NCI-H460 (cell line): ENCODE results near the gene MYNN. TPM values are rescaled to one million over a fixed set of nuclear protein-coding genes. Genes with fewer than 3 reads are reported as not detected.
A peak's percentile ranks its signal among the peaks of the same experiment; 100 is the strongest.
"Not testable (repeated sequence)": the region's sequence is repeated elsewhere in the genome, so short reads cannot be mapped to it uniquely, and the experiment has no call there.

Source experiments
- DNase-seq: peaks from one replicate; pipeline ENCODE4 v3.0.0-alpha.2; 2016; ENCODE audit warnings: low read depth; ENCODE audit errors: extremely low read depth
- polyA plus RNA-seq: library from polyadenylated mRNA; depleted of rRNA; stranded (reverse); fragments of >200 nt; gene quantifications from 2 replicates; pipeline ENCODE4 v1.2.3, GENCODE V29; 2014; cell fraction: nucleus; rRNA removed
- total RNA-seq: library from RNA; depleted of rRNA; stranded (reverse); fragments of >200 nt; shearing (Covaris generic); gene quantifications from 2 replicates; pipeline ENCODE4 v1.2.3, GENCODE V29; 2014; rRNA removed

MYNN gene
- total RNA-seq, result 10.7 and 14.7 TPM in 2 replicates
- 9.4 and 12.3 TPM in 2 replicates for polyA plus RNA-seq

DNA sequence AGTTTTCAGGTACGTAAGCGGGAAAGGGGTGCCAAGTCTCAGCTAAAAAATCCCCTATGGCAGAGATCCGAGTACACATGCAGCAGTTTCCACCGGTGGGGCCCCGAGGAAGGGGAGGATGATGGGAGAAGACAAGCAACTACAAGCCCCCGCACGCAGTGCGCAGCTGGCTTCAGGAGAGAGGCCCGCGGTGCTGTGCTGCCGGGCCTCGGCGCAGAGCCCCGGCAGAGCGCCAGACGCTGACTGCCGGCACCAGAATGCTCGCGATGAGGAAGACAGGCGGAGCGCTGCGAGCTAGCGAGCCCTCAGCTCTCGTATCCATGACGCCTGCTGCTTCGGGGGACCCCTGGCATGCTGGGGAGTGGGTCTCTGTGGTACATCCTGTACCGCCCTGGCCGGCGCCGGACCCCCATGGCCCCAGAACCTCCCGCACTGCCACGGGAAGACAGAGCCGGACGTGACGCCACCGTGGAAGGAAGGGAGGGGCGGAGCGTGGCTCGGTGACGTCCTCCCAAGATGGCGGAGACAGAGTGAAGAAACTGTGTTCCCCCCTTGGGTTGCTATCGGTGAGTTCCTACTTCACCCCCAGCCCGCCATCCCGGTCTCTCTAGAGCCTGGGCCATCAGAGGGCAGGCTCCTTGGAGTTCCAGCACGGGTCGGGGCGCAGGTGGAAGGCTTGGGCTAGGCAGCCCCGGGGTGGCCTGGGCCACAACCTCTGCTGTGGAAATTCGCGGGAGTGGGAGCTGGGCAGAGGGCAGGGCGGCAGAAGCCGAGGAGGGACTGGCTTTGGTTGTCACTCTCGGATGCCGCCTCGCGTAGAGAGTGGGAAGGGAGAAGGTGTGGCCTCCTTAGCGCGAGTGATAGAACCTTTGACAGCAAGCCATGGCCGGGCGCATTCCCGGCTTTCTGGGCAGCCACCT lies at the start of gene MYNN:
TSS of gene MYNN (plus strand) at position 500 of the 920 bp plus-strand sequence. CDS start 900 bp downstream, outside the sequence.
- DNase-seq, result peak; percentile 76

DNA sequence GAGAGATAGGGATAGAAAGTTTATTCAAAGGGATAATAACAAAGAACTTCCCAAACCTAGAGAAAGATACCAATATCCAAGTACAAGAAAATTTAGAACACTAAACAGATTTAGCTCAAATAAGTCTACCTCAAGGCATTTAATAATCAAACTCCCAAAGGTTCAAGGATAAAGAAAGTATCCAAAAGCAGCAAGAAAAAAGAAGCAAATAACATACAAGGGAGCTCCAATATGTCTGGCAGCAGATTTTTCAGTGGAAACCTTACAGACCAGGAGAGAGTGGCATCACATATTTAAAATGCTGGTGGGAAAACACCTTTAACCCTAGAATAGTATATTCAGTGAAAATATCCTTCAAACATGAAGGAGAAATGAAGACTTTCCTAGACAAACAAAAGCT lies 41.3 kb upstream of the MYNN start:
- not testable (repeated sequence) for DNase-seq

DNA sequence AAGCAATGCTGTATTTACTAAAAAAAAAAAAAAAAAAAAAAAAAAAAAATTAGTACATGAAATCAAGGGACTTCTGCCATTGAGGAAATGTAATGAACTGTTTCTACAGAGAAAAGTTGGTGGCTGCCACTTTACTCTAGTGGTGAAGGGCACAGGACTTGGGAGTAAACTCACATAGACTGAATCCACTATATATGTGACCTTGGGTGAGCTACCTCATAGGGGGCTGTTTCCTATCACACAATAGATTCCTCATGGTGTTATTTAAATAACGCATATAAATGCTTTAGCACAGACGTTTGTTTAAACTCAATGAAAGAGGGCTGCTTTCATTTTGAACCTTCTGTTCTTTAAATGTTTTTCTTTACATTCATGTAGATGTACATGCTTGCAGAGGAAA lies 34.1 kb upstream of the MYNN start:
- DNase-seq, result no peak

DNA sequence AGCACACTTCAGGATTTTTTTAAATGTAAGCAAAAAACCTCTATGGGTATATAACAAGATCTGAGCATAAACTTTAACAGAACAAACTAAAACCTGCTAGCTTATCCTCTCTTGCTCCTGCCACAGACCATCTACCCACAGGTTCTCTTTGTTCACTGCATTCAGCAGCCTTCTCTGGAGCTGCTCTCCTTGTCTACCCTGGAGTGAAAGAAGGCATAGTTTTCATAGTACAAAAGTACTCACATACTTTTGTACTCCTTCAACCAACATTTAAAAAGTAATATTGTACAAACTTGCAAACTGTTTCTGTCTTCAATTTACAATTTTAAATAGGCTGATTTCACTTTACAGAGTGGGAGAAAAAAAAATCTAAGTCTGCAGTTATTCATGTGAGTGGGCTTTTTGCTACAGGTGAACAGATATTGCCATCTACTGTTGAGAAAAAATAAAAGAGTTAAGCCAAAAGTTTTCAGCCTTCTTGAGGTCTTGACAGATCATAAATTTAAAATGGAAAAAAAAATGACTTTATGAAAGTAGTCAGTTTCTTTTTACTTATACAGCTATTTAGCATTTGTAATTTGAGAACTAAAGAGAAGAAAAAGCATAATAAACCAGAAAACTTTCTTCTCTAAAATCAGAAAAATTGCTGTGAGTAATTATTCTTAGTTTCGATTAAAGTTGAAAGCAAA lies 28.7 kb upstream of the MYNN start:
- no peak for DNase-seq

DNA sequence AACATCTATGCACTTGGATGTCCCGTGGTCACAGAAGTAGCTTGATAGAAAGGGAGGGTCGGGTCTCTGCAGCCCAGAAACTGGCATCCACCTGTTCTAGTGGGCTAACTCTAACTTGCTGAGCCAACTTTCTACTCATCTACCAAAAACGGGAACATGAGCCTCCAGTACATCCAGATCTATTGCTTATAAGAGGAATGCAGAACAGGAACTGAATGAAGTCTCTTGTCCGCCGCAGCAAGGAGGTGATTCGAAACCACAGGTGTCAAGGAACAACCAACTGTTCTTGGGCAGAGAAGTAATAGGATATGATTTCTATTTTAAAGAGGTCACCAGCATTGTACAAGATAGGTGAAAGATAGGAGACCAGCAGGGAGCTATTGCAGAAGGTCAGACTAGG lies 26.3 kb upstream of the MYNN start:
- DNase-seq, result no peak

DNA sequence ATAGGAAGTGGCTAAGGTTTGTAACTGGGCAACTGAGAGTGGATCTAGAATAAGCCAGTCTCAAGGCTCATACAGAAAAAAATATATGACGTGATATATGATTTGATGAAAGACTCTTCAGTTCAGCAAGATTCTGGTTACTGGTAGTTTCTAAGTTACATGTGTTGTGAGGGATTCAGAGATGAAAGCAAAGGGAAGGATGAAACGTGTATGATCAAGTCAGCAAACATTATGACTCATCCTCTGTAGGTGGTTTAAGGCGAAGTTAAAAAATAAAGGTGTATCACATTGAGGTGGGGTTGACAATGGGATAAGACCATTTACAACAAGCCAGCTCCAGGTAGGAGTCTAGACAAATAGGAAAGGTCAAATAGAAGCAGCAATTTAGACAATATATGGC lies 24.5 kb upstream of the MYNN start:
- no peak for DNase-seq

DNA sequence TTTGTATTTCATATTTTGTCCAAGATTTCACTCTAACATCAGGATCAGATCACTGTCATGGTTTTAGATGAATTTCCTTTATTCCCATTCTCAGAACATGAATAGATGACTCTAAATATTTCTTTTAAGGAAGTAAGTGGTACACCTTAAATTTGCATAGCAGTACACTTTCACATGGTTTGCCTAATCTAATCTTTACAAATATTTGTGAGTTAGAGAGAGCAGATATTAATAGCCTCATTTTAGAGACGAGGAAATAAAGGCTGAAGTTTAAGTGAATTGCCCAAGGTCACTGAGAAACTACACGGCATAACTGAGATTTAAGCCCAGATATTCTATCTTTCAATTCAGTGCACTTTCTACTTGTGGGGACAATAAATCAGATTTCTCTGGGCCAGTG lies 22.5 kb upstream of the MYNN start:
- DNase-seq, result no peak

DNA sequence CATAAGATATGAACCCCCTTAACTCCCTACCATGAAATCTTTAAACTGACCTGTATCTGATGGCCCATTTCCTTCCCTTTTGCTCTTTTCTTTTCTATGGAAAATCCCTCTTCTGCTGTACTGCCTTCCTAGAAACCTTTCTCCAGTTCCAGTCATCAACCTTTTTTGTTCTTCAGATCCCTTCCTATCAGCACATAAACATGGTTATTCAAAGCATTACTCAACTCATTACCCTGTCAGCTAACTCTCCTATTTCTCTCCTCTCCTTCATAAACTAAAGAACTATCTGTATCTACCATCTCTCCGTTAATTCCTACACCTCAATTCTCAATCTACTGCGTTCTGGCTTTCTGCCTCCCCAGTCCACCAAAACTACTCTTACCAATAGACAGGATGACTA lies 21.3 kb upstream of the MYNN start:
- no peak for DNase-seq

DNA sequence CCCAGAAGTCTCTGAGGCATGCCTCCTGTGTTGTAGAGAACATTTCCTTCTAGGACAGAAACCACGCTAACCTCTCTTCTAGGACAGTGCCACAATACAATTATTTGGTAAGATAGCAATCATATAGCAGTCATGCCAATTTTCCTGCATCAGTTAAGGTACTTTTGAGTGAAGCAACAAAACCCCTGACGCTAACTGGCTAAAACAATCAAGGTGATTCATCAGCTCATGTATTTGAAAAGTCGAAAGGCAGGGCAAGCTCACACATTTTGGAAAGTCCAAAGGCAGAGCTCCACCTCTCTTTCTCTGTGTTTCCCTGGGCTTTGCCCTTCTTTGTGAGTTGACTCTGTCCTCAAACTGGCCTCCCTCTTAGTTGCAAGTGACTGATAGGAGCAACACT lies 18.5 kb upstream of the MYNN start:
- no peak for DNase-seq

DNA sequence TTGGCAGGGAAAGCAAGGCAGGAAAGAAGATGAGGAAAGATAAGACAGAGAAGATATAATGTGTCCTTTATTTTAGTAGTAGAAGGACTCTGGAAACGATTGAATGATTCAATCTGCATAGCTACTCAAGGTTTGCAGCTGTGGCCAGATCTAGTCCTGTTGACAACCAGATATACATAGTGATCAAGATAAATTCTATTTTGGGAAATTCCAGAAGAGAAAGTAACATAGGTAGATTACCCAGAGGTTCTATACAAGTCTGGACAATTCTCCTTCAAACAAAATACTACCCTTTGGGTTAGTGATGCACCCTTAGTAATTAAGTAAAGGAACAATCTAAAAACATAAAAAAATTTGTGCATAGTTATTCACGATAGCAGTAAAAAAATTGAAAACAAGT lies 17.7 kb upstream of the MYNN start:
- DNase-seq, result no peak

DNA sequence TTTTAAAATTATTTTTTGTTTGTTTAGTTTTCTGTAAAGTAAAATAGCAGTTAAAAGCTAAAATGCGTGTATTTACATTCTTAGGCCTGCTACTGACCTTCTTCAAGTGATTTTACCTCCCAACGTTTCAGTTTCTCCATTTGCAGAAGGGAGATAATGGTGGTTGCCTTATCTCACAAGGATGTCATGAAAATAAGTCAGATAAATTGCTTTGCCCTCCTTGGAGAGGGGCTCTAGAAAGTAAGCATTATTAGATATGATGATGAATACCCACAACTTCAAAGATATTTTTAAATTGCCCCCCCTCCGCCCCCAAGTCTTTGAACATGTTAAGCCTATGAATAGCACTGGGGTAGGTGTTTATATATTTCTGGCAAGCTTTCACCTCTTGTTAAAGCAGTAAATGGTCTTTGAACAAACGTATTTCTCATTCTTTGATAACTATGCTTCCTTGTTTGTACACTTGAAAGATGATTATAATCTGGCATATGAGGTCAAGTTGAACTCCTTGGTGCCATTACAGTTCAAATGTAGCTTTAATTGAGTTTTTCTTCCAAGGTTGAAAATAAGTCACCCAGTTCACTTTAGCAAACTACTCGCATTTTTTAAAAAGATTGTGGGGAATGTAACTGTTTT lies 14.7 kb upstream of the MYNN start:
- no peak for DNase-seq

DNA sequence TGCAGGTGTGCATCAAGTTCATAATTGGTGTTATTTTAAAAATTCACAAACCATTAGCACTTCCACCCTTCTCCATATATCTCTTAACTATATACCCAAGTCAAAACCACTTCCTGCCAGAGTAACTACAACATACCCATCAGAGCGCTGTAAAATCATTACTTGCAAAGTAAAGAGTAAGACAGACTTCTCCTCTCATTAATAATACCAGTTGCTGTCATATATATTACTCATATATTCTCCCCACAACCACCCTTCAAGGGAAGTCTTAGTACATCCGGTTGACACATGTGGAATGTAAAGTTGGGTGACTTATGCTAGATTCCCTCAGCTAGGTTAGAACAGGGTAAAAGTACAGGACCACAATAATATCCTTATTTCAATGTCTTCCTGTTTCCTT lies 13.9 kb upstream of the MYNN start:
- DNase-seq, result no peak

DNA sequence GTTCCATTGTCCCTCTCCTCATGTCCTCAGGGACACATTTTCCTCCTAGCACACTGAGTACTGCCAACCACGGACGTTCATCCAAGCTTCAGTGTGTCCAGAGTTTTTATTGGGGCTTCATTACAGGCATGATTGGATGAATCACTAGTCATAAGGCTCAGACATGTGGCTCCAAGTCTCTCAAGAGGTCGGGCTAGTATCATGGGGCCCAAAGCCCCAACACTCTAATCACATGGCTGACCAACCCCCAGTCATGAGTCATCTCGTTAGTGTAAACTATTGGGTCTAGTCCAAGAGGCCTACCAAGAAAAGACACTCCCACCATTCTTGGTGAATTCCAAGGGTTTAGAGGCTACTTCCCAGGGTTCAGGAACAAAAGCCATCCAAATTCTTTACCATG lies 12.7 kb upstream of the MYNN start:
- DNase-seq, result no peak

DNA sequence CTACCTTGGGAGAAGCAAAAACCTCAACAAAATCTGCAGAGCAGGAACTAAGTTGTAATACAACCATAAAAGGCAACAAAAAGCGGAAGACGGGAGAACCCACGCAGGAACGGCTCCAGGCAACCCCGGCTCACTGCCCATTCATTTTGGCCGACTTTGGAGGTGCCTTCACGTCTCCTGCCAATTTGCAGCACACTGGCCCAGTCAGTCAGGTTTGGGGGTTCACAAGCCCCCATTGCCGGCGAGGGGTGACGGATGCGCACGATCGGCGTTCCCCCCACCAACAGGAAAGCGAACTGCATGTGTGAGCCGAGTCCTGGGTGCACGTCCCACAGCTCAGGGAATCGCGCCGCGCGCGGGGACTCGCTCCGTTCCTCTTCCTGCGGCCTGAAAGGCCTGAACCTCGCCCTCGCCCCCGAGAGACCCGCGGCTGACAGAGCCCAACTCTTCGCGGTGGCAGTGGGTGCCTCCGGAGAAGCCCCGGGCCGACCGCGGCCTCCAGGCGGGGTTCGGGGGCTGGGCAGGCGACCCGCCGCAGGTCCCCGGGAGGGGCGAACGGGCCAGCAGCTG lies 8.8 kb upstream of the MYNN start:
- no peak for DNase-seq

DNA sequence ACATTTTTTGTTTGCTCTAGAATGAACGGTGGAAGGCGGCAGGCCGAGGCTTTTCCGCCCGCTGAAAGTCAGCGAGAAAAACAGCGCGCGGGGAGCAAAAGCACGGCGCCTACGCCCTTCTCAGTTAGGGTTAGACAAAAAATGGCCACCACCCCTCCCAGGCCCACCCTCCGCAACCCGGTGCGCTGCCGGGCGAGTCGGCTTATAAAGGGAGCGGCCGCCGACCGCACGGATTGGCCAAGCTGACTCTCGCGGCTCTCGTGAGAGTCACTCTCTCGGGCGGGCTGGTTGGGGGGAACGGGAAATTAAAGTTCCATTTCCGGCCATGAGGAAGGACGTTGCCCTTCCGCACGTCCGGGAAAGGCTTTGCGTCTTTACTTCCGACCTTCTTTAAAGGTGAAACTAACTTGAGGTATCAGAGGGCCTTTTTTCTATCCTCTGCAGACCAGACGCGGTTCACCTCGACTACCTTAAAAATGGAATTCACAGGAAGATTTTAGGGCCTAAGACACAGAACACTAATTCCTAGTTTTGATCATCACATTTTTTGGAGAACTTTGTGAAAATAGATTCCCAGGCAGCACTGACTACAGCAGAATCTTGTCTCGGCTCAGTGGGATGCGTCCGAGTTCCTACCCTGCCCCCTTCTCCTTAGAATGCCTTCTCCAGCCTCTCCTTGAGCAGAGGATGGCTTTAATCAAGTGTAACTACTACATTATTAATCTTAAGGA lies 8.1 kb upstream of the MYNN start, which contains the start of gene TERC:
TSS of gene TERC (minus strand) at position 179 of the 731 bp plus-strand sequence.
- DNase-seq, result peak; percentile 68

DNA sequence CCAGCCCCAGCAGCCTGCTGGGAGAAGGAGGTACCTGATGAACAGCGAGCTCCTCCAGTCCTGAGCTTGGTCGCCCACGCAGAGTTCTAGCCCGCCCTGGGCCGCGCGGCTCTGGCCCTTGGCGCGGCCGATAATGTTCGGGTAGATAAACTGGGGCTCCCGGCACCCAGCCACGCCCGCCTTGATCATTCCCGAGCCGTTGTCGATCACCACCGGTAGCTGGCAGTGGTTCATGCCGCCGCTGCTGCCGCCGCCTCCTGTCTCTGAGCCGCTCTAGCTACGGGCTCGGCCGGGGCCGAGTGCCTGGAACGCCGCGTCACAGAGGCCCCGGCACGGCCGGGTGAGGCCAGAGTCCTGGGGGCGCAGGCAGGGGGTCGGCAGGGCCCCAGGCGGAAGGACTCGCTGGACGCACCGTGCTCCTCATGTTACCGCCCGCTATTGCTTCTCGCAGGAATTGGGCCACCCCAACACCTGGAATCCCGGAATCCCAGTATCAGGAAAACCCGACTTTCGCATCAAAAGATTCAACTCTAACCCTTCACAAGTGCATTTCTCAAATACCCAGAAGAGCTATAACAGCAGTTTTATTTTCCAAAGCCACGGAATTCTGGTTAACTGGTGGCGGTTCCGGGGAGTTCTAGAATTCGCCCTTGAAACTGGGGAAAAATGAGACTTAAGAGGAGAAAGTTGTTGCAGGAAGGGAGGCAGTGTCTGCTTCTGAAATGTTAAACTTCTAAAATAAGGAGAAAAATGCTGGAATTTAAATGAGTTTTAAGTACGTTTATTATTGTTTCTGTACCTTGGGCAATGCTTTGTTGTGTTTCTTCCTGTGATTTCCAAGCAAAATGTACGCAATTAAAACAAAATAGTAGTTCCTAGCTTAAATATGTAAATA lies 3.7 kb upstream of the MYNN start, which contains the start of gene ACTRT3:
TSS of gene ACTRT3 (minus strand) at position 275 of the 895 bp plus-strand sequence. CDS start at position 234, 41 bp downstream.
- peak; percentile 35 for DNase-seq

DNA sequence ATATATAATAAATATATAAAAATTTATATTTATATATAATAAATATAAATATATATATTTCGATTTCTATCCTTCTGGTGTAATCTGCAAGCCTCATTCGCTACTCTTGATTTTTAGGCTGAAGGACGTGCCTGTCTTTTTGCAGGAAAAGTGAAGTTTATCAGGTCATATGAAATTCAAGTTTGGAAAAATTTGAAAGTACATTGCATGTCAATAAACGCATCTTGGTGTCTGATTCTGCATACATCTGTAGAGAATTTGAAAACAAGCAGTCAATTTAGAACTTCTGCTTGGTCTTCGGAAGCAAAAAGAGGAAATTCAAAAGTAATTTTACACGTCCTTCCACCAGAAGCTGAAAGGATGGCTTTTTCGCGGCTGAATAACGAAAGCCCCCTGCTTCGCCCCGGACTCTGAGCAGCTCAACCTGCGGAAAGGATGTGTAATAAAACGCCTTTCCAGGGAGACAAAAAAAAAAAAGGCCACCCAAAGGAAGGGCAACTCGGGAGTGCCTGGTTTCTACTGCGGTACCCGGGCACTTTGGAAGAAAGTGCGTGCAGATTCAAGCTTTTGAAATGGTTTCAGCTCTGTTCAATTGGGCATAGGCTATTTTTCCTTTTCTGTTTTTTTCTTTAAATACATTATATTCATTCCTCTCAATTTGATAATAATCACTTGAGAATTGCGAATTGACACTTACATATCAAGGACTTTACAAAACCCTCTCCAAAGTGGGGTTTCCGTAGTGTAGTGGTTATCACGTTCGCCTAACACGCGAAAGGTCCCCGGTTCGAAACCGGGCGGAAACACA lies 1.5 kb upstream of the MYNN start:
- DNase-seq, result peak; percentile 75

DNA sequence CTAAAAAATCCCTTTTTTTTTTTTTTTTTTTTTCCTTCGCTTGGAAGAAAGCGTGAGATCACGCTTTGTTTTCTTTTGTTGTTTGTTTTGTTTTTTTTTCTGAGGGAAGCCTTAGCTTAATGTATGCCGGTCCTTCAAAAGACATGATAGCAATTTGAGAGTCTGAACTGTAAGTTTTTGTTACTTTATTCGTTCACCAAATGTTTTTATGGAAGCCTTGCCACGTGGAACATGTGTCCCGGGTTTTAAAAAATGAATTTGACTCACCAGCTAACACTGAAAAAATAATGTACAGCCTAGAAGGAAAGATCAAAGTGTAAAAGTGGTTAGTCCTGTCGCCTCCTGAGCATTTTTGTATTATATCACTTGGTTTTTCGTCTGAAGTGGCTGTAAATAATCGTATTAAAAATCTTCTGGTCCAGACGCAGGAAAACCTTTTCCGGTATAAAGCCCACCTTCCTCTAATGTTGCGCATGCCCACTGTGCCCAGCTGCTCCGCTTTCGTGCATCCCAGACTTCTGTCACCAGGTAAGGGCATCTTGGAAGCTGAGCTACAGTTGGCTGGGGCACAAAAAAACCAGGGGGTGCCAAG lies 795 bp upstream of the MYNN start:
- DNase-seq, result peak; percentile 57
